ENCODE data around the gene ARGFX.
"Not testable (repeated sequence)": the region's sequence is repeated elsewhere in the genome, so short reads cannot be mapped to it uniquely, and the experiment has no call there.

The ARGFX gene

DNA sequence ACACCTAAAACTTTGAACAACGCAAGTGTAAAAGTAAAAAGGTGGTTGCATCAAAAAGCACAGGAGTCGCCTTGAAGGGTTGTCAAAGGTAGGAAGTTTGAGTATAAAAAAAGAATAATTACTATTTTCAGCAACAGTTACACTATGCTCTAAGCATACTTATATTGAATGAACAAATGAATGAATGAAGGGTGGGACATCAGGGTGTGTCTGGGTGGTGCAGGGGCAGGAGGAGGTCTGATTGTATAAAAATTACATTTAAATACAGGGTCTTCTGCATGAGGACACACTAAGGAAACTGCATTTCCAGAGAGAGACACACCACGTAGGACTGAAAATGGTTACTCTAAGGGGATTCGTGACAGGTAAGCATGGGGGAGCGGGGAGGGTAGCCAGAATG is at the start of gene ARGFX:
TSS of gene ARGFX (plus strand) at position 301 of the 400 bp plus-strand sequence. CDS start 2,765 bp downstream, outside the sequence.
- DNase-seq (ENCODE audit: low read depth in 2 of 3, low spot score in 2 of 3) = no peak

DNA sequence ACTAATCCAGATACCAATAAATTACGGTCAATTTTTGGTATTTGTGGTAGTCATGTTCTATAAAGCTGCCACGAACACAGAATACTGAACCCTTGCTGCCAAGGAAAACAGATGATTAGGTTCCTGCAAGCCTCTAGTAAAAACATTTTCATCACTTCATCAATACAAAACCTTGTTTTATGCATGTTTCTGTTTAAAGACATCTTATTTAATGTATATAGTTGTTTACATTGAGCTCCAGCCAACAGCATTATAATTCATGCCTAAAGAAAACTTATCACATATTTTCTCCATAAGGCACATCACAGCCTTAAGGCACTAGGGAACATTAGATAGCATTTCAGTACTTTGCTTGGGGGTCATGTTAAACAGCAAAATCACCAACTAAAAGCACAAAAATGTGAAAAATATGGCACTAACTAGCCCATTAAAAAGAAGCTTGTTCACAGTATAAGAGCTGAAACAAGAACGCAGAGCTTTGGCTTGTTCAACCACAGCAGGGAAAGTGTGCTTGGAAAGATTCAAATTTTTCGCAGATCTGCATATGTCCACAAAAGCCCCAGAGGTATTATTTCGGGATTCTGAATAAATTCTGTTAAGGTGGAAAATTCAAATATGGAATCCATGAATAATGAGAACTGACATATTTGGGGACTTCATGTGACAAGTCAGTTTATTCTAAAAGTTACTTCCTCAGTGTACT is 49.6 kb upstream of the ARGFX start:
- no peak for DNase-seq (ENCODE audit: low read depth in 2 of 3, low spot score in 2 of 3)

DNA sequence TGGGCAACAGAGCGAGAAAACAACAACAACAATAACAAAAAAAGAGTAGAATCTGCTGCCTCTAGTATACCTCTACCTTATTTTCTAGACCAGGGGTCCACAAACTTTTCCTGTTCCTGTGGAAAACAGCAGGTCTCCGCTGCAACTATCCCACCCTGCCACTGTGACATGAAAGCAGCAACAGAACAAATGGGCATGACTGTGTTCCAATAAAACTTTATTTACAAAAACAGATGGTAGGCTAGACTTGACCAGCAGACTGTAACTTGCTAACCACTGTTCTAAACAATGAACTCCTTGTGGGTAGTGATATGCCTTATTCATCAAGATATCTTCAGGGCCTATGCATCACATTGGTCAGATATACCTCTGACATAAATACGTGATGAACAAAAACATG is 47.2 kb upstream of the ARGFX start:
- DNase-seq (ENCODE audit: low read depth in 2 of 3, low spot score in 2 of 3) = no peak

DNA sequence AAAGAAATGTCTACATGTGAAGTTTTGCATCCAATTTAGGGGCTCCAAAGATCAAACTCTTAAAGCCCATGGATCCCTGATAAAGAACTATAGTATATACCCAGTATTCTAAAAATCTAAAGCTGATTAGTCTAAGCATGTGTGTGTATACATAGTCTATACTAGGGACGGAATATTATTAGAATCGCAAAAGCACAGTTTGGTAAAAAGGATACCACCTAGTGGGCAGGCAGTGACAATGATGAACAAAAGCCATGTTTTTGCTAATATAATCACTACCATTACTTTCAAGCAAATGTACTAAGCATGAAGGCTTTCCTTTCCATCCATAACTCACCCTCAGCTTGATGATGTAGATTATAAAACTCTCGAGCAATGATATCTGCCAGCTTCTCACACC is 38.4 kb upstream of the ARGFX start:
- DNase-seq (ENCODE audit: low read depth in 2 of 3, low spot score in 2 of 3) = no peak

DNA sequence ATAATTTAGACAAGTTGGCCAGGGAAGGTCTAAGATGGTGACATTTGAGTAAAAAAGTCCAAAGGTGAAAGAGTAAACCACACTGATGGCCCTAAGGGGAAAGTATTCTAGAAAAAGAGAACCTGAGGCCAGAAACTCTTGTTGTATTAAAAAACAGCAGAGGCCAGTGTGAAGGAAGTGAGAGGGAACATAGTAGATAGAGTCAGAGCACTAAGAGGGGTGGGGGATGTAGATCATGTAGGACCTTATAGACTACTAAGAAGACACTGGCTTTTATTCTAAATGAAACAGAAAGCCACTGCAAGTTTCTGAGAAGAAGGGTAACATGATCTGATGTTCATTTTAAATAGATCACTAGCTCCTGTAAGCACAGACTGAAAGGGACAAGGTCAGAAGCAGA is 36.5 kb upstream of the ARGFX start:
- no peak for DNase-seq (ENCODE audit: low read depth in 2 of 3, low spot score in 2 of 3)

DNA sequence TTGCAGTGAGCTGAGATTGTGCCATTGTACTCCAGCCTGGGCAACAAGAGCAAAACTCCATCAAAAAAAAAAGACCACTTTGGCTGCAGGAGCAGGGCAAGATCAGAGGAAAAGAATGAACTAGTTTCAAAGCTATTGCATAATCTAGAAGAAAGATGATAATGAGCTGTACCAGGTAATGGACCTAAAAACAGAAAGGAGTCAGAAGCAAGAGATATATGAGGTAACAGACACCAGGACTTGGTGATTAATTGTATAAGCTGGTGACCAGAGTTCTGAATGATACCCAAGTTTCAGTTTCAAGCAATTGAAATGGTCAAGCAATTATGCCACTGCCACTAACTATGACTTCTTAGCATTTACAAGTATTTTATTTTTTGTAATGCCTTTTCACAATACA is 24.8 kb upstream of the ARGFX start:
- no peak for DNase-seq (ENCODE audit: low read depth in 2 of 3, low spot score in 2 of 3)

DNA sequence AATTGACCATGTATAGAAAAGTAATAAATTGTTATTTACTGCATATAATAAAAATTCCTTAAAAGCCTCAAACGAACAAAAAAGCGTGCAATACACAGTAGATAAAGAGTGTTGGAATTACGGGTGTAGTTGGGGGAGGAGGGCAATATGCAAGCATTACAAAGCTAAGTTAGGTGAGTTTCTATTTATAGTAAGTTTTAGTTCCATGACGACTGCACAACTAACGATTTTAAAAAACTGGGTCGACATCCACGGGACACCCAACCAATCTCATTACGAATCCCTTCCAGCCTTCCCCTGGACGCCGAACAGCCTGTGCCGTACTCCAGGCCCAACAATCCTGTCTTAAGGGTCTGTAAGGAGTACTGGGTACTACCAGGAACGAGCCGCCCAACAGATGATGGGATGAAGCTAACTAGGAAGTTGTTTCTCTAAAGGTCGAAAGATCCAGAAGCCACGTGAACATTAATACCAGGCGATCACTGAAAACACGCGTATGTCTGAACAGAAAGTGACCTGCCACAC is 22.6 kb upstream of the ARGFX start:
- peak in 1 of 3 experiments; percentile 8 for DNase-seq (ENCODE audit: low read depth in 2 of 3, low spot score in 2 of 3)

DNA sequence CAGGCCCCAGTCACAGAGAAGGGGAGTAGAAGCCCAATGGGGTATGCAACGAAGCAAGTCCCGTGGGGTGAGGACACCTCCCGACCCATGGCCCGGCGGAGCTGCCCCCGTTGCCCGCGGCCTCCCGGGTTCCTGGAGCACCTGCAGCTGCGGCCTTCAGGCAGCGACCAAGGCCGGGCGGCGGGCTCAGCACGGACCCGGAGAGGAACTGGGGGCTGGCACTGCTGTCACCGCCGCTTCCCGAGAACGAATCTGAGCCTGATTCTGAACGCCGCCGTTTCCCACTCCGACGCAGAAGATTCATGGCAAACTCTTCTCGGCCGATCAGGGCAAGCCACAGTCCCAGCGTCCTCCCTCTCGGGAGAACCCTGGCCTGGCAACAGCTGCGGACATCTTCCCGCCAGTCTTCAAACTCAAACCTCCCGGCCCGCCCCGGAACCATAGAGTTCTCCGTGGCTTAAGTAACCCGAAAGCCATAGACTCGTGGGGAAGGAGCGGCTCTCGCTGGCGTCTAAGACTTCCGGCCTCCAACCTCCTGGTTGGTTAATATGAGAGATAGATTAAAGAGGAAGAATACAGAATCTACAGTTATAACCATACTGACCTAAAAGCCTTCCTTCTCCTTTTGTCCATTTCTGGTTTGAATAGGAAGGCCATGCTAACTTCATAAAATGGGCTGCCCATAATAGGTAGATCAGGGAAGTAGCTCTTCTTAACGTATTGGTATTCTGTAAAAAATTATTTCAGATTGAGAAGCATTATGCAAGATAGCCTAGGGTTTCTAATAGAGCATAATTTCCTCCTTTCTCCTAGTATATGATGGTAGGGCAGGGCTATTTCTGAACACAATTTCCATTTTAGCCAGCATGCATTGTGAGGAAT is 21.9 kb upstream of the ARGFX start, which contains the start of gene POLQ:
TSS of gene POLQ (minus strand) at position 415 of the 882 bp plus-strand sequence. CDS start at position 304, 111 bp downstream.
- peak; percentile 57 to 64 (median 58) for DNase-seq (ENCODE audit: low read depth in 2 of 3, low spot score in 2 of 3)

DNA sequence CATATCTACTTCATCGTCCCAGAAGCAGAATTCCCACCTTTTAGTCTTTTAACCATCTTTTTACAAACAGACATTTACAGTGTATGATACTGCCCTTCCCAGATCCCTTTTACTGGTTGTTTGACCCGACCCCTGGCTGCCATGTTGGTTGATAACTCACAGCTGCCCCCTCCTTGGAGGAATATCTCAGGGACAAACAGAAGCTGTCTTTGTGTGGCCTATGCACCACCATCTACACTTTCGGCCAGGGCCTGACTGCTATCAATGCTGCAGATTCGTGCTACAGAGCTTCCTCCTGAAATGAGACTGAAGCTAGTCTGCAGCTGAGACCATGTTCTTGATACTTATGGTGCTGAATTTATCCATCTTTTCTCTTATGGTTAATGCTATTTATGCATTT is 15.4 kb upstream of the ARGFX start:
- DNase-seq (ENCODE audit: low read depth in 2 of 3, low spot score in 2 of 3) = no peak

DNA sequence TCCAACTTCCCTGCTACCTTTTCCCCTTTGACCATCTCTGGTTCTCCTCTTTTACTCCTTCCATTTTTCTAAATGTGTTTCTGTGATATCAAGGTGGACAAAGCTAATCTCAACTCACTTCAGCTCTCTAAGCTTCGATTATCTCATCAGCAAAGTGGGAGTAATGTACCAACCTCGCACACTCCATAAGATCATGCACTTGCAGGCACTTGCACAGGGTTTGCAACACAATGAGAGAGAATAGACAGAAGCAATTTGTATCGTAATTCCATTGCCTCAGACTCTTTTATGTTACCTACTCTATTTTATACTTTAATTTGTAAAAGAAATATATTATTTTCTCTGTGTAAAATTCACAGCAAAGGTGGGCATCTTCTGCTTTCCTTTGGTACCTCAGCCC is 15.0 kb upstream of the ARGFX start:
- DNase-seq (ENCODE audit: low read depth in 2 of 3, low spot score in 2 of 3) = no peak

DNA sequence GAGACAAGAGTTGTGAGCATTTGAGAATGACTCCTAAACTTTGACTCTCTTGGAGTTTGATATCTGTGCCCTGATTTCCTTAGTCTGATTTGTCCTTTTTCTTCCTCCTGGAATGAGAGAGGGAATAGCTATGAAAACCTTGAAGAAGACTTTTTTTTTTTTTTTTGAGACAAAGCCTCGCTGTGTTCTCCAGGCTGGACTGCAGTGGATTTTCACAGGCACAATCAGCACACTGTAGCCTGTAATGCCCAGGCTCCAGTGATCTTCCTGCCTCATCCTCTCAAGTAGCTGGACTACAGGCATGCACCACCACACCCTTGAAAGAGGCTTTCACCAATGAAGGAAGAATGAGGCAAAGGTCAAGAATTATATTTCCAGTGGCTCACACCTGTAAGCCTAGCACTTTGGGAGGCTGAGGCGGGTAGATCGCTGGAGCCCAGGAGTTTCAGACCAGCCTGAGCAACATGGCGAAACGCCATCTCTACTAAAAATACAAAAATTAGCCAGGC is 10.3 kb upstream of the ARGFX start:
- DNase-seq (ENCODE audit: low read depth in 2 of 3, low spot score in 2 of 3) = no peak

DNA sequence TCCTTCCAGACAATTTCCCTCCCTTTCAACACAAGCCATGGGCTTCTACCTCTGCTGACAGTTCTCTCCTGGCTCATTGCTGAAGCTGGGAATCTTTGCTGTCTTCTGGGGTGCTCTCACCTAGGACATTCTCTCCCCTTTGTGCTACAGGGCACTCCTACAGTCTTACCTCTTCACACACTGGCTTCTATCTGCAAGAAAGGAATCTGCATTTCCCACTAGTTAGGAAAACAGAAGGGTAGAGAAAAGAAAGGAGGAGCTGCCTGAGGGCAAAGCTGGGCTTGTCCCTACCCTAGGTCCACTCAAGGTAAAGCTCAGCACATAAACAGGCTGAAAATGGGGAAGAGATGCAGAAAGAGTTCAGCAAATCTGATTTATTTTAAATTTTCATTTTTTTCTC is 5.6 kb upstream of the ARGFX start:
- DNase-seq (ENCODE audit: low read depth in 2 of 3, low spot score in 2 of 3) = no peak

DNA sequence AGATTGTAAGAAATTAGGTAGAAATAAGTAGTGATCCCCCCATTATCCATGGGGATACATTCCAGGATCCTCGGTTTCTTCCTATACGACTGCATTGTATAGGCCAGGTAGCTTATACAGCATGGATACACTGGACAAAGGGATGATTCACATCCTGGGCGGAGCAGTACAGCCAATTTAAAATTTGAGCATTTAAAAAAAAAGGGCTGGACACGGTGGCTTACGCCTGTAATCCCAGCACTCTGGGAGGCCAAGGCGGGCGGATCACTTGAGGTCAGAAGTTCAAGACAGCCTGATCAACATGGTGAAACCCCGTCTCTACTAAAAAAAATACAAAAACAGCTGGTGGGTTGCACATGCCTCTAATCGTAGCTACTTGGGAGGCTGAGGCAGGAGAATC is 976 bp upstream of the ARGFX start:
- DNase-seq (ENCODE audit: low read depth in 2 of 3, low spot score in 2 of 3) = no peak

DNA sequence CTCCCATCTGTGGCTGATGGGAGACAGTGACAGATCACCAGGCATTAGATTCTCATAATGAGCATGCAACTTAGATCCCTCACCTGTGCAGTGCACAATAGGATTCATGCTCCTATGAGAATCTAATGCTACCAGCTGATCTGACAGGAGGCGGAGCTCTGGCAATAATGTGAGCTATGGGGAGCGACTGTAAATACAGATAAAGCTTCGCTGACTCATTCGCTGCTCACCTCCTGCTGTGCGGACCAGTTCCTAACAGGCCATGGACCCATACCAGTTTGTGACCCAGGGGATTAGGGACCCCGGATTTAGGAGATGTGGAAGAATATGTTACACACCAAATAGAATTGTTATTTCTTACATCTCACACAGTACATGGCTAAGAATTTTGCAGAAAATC is 6.7 kb downstream of the ARGFX start:
- DNase-seq (ENCODE audit: low read depth in 2 of 3, low spot score in 2 of 3) = no peak

DNA sequence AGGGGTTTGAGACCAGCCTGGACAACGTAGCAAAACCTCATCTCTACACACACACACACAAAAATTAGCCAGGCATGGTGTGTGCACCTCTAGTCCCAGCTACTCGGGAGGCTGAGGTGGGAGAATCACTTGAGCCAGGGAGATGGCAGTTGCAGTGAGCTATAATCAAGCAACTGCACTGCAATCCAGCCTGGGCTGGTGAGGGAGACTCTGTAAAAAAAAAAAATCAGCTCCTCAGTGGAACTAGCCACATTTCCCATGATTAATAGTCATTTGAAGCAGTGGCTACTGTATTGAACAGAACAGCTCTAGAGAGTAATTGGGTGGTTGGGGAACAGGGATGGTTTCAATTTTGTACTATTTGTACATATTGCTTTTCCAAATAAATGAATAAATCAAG is 13.9 kb downstream of the ARGFX start:
- no peak for DNase-seq (ENCODE audit: low read depth in 2 of 3, low spot score in 2 of 3)

DNA sequence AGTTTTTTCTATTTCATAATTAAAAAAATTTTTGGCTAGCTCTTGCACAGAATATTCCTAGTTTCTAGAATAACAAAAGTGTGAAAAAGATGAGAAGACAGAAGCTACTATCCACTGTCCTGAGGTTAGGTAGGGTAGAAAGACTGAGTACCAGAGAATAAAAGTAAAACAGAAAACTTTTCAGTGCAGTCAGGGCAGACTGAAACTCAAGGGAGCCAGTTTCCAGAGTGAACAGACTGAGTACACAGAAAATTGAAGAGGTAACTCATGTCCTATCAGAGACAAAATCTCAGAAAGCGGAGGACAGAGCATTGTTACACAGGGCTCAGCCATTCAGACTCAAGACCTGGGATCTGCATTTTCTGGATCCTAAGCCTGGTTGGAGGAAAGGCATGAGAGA is 16.7 kb downstream of the ARGFX start:
- DNase-seq (ENCODE audit: low read depth in 2 of 3, low spot score in 2 of 3) = no peak

DNA sequence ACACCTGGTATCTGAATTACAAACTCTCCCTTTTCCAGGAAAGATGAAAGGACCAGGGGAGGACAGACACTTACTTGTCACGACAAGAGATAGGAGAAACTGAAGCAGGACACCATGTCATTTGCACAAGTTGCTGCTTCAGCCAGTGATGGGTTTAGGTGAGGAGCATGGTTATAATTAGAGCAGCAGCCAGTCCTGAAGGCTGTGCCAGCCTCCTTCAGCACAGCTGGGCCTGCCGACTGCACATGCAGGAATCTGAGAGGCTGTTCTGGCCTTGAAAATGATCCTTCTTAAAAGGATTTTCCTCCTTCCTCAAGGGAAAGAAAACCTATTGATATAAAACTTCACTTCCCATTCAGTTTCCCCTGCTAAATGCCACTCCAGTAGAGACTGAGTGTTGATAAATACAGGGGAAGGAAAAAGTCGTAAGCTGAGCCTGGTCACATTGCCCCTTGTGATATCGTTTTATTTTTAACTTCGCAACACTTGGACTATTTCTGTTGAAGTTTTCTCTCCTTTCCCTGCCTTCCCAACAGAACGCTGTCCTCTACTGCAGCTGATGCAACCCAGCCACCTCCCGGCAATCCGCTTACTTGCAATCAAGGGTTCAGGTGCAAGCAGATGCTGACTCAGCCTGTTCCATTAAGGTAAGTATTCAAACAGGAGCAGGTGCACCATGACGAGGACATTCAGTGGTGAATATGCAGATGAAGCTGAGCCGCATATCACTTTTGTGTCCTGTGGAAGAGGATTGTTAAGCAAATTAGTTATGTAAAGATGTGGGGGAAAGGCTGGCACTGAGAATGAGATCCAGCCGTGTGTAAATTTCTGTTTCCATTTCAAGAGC is 25.3 kb downstream of the ARGFX start, which contains the start of gene FBXO40:
TSS of gene FBXO40 (plus strand) at position 524 of the 847 bp plus-strand sequence. CDS start 27,197 bp downstream, outside the sequence.
- no peak for DNase-seq (ENCODE audit: low read depth in 2 of 3, low spot score in 2 of 3)

DNA sequence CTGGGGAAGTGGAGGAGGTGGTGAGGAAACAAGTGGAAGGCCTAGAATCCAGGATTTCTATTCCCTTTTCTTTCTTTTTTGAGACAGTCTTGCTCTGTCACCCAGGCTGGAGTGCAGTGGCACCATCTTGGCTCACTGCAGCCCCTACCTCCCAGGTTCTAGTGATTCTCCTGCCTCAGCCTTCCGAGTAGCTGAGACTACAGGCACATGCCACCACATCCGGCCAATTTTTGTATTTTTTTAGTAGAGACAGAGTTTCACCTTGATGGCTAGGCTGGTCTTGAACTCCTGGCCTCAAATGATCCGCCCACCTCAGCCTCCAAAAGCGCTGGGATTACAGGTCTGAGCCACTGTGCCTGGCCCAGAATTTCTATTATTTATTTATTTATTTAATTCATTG is 26.1 kb downstream of the ARGFX start:
- DNase-seq (ENCODE audit: low read depth in 2 of 3, low spot score in 2 of 3) = not testable (repeated sequence)

DNA sequence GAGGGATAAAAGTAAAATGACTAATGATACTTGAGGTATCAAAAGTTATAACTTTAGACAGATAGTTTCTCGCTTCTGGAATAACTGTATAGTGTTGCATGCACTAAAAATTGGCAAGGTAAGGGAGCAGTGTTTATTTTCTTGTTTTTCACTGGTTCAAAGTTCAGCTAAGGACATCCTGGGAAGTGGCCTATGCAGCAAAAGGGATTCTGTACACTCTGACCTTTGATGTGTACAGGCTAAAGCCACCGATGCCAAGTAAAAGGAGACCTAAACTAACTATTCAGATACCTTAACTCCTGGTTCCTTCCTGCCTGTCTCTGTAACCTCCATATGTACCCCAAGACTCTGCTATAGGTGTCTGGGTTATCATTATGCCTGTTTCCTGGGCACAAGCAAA is 27.1 kb downstream of the ARGFX start:
- DNase-seq (ENCODE audit: low read depth in 2 of 3, low spot score in 2 of 3) = no peak

DNA sequence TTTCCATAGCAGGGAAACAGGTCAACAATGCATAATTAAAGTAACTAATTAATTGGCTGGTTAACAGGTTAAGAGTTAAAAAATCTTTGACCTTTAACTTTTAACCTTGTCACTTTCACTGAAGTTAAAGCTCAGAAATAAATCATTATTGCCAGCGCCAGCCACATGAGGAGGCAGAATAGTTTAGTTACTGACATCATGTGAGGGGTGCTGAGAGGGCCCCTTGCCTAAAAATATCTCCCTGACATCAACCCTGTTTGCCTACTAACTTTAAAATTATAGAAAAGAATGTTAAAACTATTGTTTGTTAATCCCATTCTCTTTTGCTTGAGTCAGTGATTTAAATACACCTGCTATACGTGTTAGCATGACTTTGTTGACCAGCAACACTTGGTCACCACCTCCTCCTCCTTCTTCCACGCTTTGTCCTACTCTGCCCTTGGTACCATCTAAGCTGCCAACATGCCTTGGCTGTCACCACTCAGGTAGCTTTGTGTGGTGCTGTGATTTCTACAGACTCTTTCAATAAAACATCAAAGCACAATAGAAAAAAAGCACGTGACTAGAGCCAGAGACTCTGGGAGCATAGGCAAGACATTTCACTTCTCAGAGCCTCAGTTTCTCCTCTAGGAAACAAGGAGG is 28.1 kb downstream of the ARGFX start:
- no peak for DNase-seq (ENCODE audit: low read depth in 2 of 3, low spot score in 2 of 3)
